HCT116 (cell line): Measurements from ENCODE around the gene NCKAP5. TPM values are rescaled to one million over a fixed set of nuclear protein-coding genes. Genes with fewer than 3 reads are reported as not detected.
"Not testable (repeated sequence)": the region's sequence is repeated elsewhere in the genome, so short reads cannot be mapped to it uniquely, and the experiment has no call there.

Experiments used
- ATAC-seq: fragments of 200-7000 bp; cut with Tn5 transposase; 2 replicates; pipeline ENCODE4 v1.9.1; 2020; ENCODE audit warnings: mild to moderate bottlenecking, moderate library complexity
- BruUV-seq: library from RNA; stranded (reverse); fragments of 400-500 nt; replicated peaks from 2 replicates; lab custom pipeline; 2021; lab: Mats Ljungman, UMichigan
- CTCF ChIA-PET: fragments of 300-600 bp; sonication (Branson Sonifier 250); formaldehyde crosslinking; loops from one replicate; lab custom pipeline; 2021; ENCODE audit warnings: antibody characterized with exemption; lab: Charles Lee
- POLR2A ChIA-PET: fragments of 300-600, 350-600 bp; sonication (Branson Sonifier 250); formaldehyde crosslinking; loops from one replicate; lab custom pipeline; 2021; ENCODE audit warnings: antibody characterized with exemption; lab: Charles Lee
- RAD21 ChIA-PET, 2 experiments: fragments of 300-600 bp; sonication (Branson Sonifier 250); formaldehyde crosslinking; loops; one replicate each; lab custom pipeline; 2023; ENCODE audit warnings: low total read pairs in 2 of 2; ENCODE audit not compliant: uncharacterized antibody in 2 of 2, unreplicated experiment in 2 of 2, low non-redundant PET in 1 of 2; lab: Charles Lee
- DNase-seq: peaks from one replicate; pipeline ENCODE4 v3.0.0-alpha.2; 2010; ENCODE audit warnings: low read depth, low spot score
- H2AFZ ChIP-seq: fragments of 200-600 bp; shearing (Covaris generic), sonication (generic); 2 replicates; pipeline ENCODE4 v1.6.1; 2017; ENCODE audit warnings: low read depth, mixed run types, mixed read lengths, antibody characterized with exemption, low read length; ENCODE audit not compliant: poor library complexity, severe bottlenecking
- H3K27ac ChIP-seq: 2 replicates; pipeline ENCODE4 v1.5.1; 2012; ENCODE audit warnings: low read depth, low read length
- H3K27me3 ChIP-seq: fragments of 200-600 bp; sonication (generic); 2 replicates; pipeline ENCODE4 v1.6.1; 2016; ENCODE audit warnings: mixed run types, low read length, mixed read lengths; ENCODE audit not compliant: insufficient read depth
- H3K36me3 ChIP-seq, 2 experiments: fragments of 200-500 bp in 1 of 2; fragments of 200-600 bp in 1 of 2; sonication (Bioruptor generic) in 1 of 2; sonication (generic) in 1 of 2; 2 replicates each; pipeline versions ENCODE4 v1.5.1 to v1.6.1; 2014 to 2016; ENCODE audit warnings: low read length in 2 of 2, inconsistent platforms in 1 of 2, mixed read lengths in 1 of 2, mixed run types in 1 of 2; ENCODE audit not compliant: insufficient read depth in 2 of 2, control insufficient read depth in 1 of 2
- H3K4me1 ChIP-seq, 2 experiments: fragments of 200-600 bp in 1 of 2; sonication (generic) in 1 of 2; 2 replicates each; pipeline versions ENCODE4 v1.5.1 to v1.6.1; 2012 to 2017; ENCODE audit warnings: low read length in 2 of 2, inconsistent platforms in 1 of 2, mild to moderate bottlenecking in 1 of 2, mixed read lengths in 1 of 2, mixed run types in 1 of 2, moderate library complexity in 1 of 2; ENCODE audit not compliant: insufficient read depth in 2 of 2, control insufficient read depth in 1 of 2
- H3K4me2 ChIP-seq: fragments of 200-600 bp; sonication (generic); 2 replicates; pipeline ENCODE4 v1.6.1; 2017; ENCODE audit warnings: mixed run types, low read length, mixed read lengths
- H3K4me3 ChIP-seq, 2 experiments: fragments of 200-600 bp in 1 of 2; sonication (generic) in 1 of 2; replicated peaks in 1 of 2; 2 replicates each; pipeline ENCODE4 v1.5.1; 2011 to 2016; ENCODE audit warnings: low read length in 2 of 2, control low read depth in 1 of 2, low read depth in 1 of 2, mild to moderate bottlenecking in 1 of 2, mixed read lengths in 1 of 2, mixed run types in 1 of 2
- H3K79me2 ChIP-seq: fragments of 200-600 bp; sonication (generic); 2 replicates; pipeline ENCODE4 v1.6.1; 2017; ENCODE audit warnings: mild to moderate bottlenecking, mixed run types, low read length, moderate library complexity, mixed read lengths; ENCODE audit not compliant: insufficient read depth
- H3K9ac ChIP-seq: fragments of 200-600 bp; sonication (generic); 2 replicates; pipeline ENCODE4 v1.6.1; 2016; ENCODE audit warnings: low read length, mixed read lengths
- H3K9me2 ChIP-seq: fragments of 200-600 bp; sonication (generic), shearing (Covaris generic); 2 replicates; pipeline ENCODE4 v1.6.1; 2017; ENCODE audit warnings: mixed run types, mild to moderate bottlenecking, moderate library complexity; ENCODE audit not compliant: insufficient read depth
- H3K9me3 ChIP-seq, 2 experiments: fragments of 200-500 bp in 1 of 2; fragments of 200-600 bp in 1 of 2; sonication (Bioruptor generic) in 1 of 2; sonication (generic) in 1 of 2; 2 replicates each; pipeline ENCODE4 v1.6.1; 2014 to 2017; ENCODE audit warnings: low read length in 2 of 2, mixed read lengths in 2 of 2, inconsistent platforms in 1 of 2, low read depth in 1 of 2, mild to moderate bottlenecking in 1 of 2, mixed run types in 1 of 2, moderate library complexity in 1 of 2; ENCODE audit not compliant: control insufficient read depth in 1 of 2, insufficient read depth in 1 of 2
- H4K20me1 ChIP-seq: fragments of 200-600 bp; sonication (generic), shearing (Covaris generic); 2 replicates; pipeline ENCODE4 v1.6.1; 2017; ENCODE audit warnings: mixed run types, mild to moderate bottlenecking, moderate library complexity; ENCODE audit not compliant: insufficient read depth
- CBX3 ChIP-seq: IDR thresholded peaks from 2 replicates; pipeline ENCODE4 v1.6.1; 2012; ENCODE audit warnings: low read depth
- SIN3A ChIP-seq: IDR thresholded peaks from 2 replicates; pipeline ENCODE4 v1.6.1; 2012; ENCODE audit warnings: low read depth
- intact Hi-C: fragments of 100-400 bp; cut with micrococcal nuclease; formaldehyde crosslinking; loops from 2 replicates; pipeline ENCODE4 v1.10.0; 2022
- total RNA-seq: library from RNA; stranded (reverse); gene quantifications from one replicate; pipeline ENCODE4 v1.2.1, GENCODE V29; 2021; ENCODE audit not compliant: unreplicated experiment

NCKAP5 gene
- total RNA-seq, 1 experiment from 2014 or later = 0.30 TPM

GRCh38 chr2:132701810-132702209, 866.5 kb downstream of the NCKAP5 start:
- CTCF ChIA-PET = no interaction called here
- H3K27ac ChIP-seq = no peak overlapping the region
- ATAC-seq = no peak
- no peak overlapping the region for H3K4me3 ChIP-seq
- H3K4me1 ChIP-seq = no peaks in the 10 kb centered on the region
- peaks cover 10% of the 10 kb centered on the region; the same call in 1 of the 2 replicates for H3K27me3 ChIP-seq
- no peak overlapping the region for H2AFZ ChIP-seq
- no peaks in the 10 kb centered on the region for H3K79me2 ChIP-seq
- BruUV-seq = no TSS peak
- RAD21 ChIA-PET = interaction anchor here in 1 of 2 experiments (0.6 kb wide), 1 partner anchor 119 kb away, joined by 3 read pairs; no protein-coding TSS in a partner anchor
- no peaks in the 10 kb centered on the region for H4K20me1 ChIP-seq
- H3K9me2 ChIP-seq = no peaks in the 10 kb centered on the region
- intact Hi-C loops = no loop called here
- no peak for TF ChIP-seq CBX3
- no peak for TF ChIP-seq SIN3A
- TF ChIP-seq, all 23 proteins: peak for 0
- POLR2A ChIA-PET = no interaction called here
- Histone ChIP-seq H3K4me2 (no peak overlapping the region), H3K36me3 (no peaks in the 10 kb centered on the region), H3K9me3 (no peaks in the 10 kb centered on the region), H3K9ac (no peak overlapping the region)
- DNase-seq = no peak

- POLR2A ChIA-PET, H3K4me3 ChIP-seq: not testable (repeated sequence)
Observed at GRCh38 chr2:132699802-132700201, 868.5 kb downstream of the NCKAP5 start.

DNA sequence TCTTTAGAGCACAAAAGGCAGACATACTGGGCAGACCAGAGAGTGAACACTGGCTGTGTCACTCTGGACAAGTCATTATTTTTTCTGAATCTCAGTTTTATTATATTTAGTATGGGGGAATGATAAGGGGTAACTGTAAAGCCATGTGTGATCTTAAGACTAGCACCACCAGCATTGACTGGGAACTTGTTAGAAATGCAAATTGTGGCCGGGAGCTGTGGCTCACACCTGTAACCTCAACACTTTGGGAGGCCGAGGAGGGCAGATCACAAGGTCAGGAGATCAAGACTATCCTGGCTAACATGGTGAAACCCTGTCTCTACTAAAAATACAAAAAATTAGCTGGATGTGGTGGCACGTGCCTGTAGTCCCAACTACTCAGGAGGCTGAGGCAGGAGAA, 869.9 kb downstream of the NCKAP5 start:
- ATAC-seq, H3K79me2 ChIP-seq, H3K27ac ChIP-seq, H3K27me3 ChIP-seq, RAD21 ChIA-PET, H4K20me1 ChIP-seq, BruUV-seq, H3K9me2 ChIP-seq, H2AFZ ChIP-seq, H3K9ac ChIP-seq, H3K4me1 ChIP-seq, H3K4me2 ChIP-seq, H3K4me3 ChIP-seq, CTCF ChIA-PET, DNase-seq, intact Hi-C loops, H3K36me3 ChIP-seq, H3K9me3 ChIP-seq, POLR2A ChIA-PET: not testable (repeated sequence)

More at GRCh38 chr2:132699802-132700201, 868.5 kb downstream of the NCKAP5 start:
- H3K9me2 ChIP-seq, H3K36me3 ChIP-seq, BruUV-seq, H4K20me1 ChIP-seq, H3K27ac ChIP-seq, intact Hi-C loops, H3K4me2 ChIP-seq, CTCF ChIA-PET, ATAC-seq, DNase-seq, RAD21 ChIA-PET, H3K9ac ChIP-seq, H2AFZ ChIP-seq, H3K79me2 ChIP-seq, H3K4me1 ChIP-seq, H3K9me3 ChIP-seq: not testable (repeated sequence)
- peaks cover 10% of the 10 kb centered on the region; the same call in 1 of the 2 replicates for H3K27me3 ChIP-seq
